Neutrophil (primary cell): ENCODE data around the gene BTBD9.

ENCODE experiments used
- H3K27ac ChIP-seq: fragments of 200-600 bp; sonication (generic); 2 replicates; pipeline ENCODE4 v1.5.1; 2016; ENCODE audit warnings: mild to moderate bottlenecking, moderate library complexity
- H3K27me3 ChIP-seq: fragments of 200-600 bp; sonication (generic); 2 replicates; pipeline ENCODE4 v1.6.0; 2016; ENCODE audit warnings: mild to moderate bottlenecking
- H3K36me3 ChIP-seq: fragments of 200-600 bp; sonication (generic); 2 replicates; pipeline ENCODE4 v1.5.1; 2017
- H3K4me1 ChIP-seq, 2 experiments: fragments of 200-600 bp in 1 of 2; sonication (generic) in 1 of 2; 1 replicate in 1 of 2; 2 replicates in 1 of 2; pipeline versions ENCODE4 v1.5.1 to v1.6.1; 2013 to 2016; ENCODE audit warnings: low read depth in 1 of 2, low read length in 1 of 2, mild to moderate bottlenecking in 1 of 2, moderate library complexity in 1 of 2; ENCODE audit not compliant: control insufficient read depth in 1 of 2, insufficient read depth in 1 of 2
- H3K4me3 ChIP-seq, 2 experiments: fragments of 200-600 bp in 1 of 2; sonication (generic) in 1 of 2; 1 replicate in 1 of 2; 2 replicates in 1 of 2; pipeline ENCODE4 v1.5.1; 2013 to 2016; ENCODE audit warnings: low read depth in 1 of 2, low read length in 1 of 2, mild to moderate bottlenecking in 1 of 2, moderate library complexity in 1 of 2
- H3K9me3 ChIP-seq: fragments of 200-600 bp; sonication (generic); 2 replicates; pipeline ENCODE4 v1.5.1; 2016
- TF ChIP-seq, protein P1 (sequence below): fragments of 200-600 bp; sonication (generic); IDR thresholded peaks from 2 replicates; pipeline ENCODE4 v1.5.1; 2016; ENCODE audit warnings: antibody characterized with exemption

The BTBD9 gene

DNA sequence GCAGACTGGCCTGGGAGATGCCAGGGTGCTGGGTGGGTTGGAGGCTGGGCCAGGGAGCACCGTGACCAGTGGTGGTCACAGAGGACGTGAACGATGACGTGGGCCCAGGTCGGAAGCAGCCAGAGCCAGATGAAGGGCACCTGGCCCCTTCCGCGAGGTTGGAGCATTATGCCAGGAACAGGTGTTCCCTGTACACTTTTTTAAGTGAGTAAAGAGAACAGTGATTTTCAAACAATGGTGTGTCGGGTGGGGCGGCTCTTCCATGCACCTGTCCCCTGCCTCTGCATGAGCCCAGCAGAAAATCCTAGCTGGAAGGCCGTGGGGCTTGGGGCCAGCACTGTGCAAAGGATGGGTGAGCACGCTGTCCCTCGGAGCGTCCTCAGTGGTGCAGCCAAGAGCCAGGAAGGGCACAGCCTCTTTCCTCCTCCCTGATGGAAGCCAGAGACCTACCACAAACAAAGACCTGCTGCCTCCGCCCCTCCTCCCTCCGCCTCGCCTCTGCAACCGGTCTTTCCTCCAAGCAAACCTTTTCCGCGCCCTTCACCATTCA is 469.7 kb downstream of the BTBD9 start:
- TF ChIP-seq, protein P1, sequence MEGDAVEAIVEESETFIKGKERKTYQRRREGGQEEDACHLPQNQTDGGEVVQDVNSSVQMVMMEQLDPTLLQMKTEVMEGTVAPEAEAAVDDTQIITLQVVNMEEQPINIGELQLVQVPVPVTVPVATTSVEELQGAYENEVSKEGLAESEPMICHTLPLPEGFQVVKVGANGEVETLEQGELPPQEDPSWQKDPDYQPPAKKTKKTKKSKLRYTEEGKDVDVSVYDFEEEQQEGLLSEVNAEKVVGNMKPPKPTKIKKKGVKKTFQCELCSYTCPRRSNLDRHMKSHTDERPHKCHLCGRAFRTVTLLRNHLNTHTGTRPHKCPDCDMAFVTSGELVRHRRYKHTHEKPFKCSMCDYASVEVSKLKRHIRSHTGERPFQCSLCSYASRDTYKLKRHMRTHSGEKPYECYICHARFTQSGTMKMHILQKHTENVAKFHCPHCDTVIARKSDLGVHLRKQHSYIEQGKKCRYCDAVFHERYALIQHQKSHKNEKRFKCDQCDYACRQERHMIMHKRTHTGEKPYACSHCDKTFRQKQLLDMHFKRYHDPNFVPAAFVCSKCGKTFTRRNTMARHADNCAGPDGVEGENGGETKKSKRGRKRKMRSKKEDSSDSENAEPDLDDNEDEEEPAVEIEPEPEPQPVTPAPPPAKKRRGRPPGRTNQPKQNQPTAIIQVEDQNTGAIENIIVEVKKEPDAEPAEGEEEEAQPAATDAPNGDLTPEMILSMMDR = no peak
- Histone ChIP-seq H3K4me1 (no peaks in the 10 kb centered on the region), H3K4me3 (no peak overlapping the region), H3K9me3 (no peaks in the 10 kb centered on the region), H3K27me3 (no peaks in the 10 kb centered on the region), H3K36me3 (peaks cover 15% of the 10 kb centered on the region), H3K27ac (no peak overlapping the region)

DNA sequence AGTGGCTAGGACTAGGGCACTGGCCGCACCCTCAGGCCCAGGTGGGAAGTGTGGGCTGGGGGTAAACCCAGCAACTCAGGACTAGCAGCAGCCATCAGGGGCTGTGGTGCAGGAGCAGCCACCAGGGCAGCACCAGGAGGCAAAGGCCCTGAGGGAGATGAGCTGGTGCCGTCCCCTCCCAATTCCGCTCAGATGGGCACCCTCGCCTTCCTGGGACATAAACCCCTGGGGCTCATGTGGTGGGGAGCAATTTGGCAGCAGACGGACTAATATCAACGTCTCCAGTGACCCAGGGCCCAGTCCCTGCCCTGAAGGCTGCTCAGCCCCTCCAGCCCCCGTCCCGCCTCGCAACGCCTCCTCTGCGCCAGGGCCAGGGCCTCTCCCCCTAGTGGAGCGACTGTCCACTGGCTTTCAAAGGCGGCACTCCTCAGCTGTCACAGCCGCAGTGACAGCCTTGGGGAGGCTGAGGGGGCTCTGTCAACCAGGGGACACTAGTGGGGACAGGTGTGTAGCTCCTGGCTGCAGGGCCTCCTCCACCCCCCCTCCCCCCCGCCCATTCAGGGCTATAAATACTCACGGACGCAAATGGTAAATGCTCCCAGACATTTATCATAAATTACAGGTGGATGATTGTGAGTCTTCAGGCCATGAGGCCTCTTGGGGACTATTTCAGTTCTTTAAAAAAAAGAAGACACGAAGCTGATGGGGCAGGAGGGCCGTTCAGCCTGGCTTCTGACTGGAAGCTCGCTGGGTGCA is 470.3 kb downstream of the BTBD9 start:
- Histone ChIP-seq H3K36me3 (peaks cover 9% of the 10 kb centered on the region), H3K9me3 (no peaks in the 10 kb centered on the region), H3K27ac (no peak overlapping the region), H3K4me1 (no peaks in the 10 kb centered on the region), H3K27me3 (no peaks in the 10 kb centered on the region), H3K4me3 (no peak overlapping the region)
- TF ChIP-seq, protein P1 = no peak

- TF ChIP-seq, protein P1 = no peak
- Histone ChIP-seq H3K4me3 (no peak overlapping the region), H3K4me1 (no peaks in the 10 kb centered on the region), H3K27me3 (no peaks in the 10 kb centered on the region), H3K27ac (no peak overlapping the region), H3K36me3 (peaks cover 2% of the 10 kb centered on the region), H3K9me3 (no peaks in the 10 kb centered on the region)
These were observed 471.0 kb downstream of the BTBD9 start for GRCh38 chr6:38168699-38169098.

DNA sequence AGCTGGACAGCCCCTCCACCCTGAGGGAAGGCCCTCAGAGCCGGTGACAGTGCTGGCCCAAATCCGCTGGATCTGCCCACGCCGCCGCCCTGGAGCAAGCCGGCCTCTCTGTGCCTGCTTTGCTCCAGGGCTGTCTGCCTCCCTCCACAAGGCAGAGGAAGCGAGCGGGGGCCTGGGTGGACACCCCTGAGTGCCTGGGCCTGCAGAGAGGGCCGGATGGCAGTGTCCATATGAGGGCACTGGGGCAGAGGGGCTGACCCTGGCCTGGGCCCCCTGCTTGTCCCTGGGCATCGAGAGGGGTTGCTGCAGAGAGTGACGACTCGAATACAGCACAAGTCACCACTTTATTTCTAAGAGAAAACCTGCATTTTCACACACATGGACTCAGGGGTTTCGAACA is 471.6 kb downstream of the BTBD9 start:
- TF ChIP-seq, protein P1 = no peak

GRCh38 chr6:38167598-38167997 is 472.1 kb downstream of the BTBD9 start:
- Histone ChIP-seq H3K27ac (no peak overlapping the region), H3K9me3 (no peaks in the 10 kb centered on the region), H3K27me3 (no peaks in the 10 kb centered on the region), H3K4me1 (no peaks in the 10 kb centered on the region), H3K4me3 (no peak overlapping the region), H3K36me3 (no peaks in the 10 kb centered on the region)
- TF ChIP-seq, protein P1 = no peak

More for the DNA sequence above, 471.6 kb downstream of the BTBD9 start:
- H3K27me3 ChIP-seq = no peaks in the 10 kb centered on the region
- no peak overlapping the region for H3K27ac ChIP-seq
- H3K9me3 ChIP-seq = no peaks in the 10 kb centered on the region
- H3K36me3 ChIP-seq = no peaks in the 10 kb centered on the region
- H3K4me3 ChIP-seq = no peak overlapping the region
- no peaks in the 10 kb centered on the region for H3K4me1 ChIP-seq
